ENCODE results near the gene LYST. TPM values are rescaled to one million over a fixed set of nuclear protein-coding genes. Genes with fewer than 3 reads are reported as not detected.

Gene LYST
- total and polyA plus RNA-seq, 10 of the 15 experiments (the other 5 are each of a cell fraction or from before 2014, with no cell fraction given) = 3.3 to 28.1 (median 5.6) TPM

GRCh38 chr1:235843461-235843961 lies 23.2 kb downstream of the LYST start (continued):
- TF ChIP-seq ZBTB11 (CRISPR knock-in tag; IDR thresholded peaks at IDR 0.05) = no peak
- no peak for TF ChIP-seq ATF7 (IDR thresholded peaks at IDR 0.05; ENCODE audit: low read depth)
- no peak for TF ChIP-seq MYB (IDR thresholded peaks at IDR 0.05; ENCODE audit: borderline replicate concordance, low read depth, low read length)

GRCh38 chr1:235841938-235842545 lies 24.7 kb downstream of the LYST start:
- no peaks in the 10 kb centered on the region for H4K20me1 ChIP-seq (ENCODE audit: control insufficient read depth, insufficient read depth)
- peak overlapping the region; percentile 46 for H3K4me2 ChIP-seq (ENCODE audit: control insufficient read depth, insufficient read depth)
- SMC1A ChIA-PET (ENCODE audit: uncharacterized antibody, unreplicated experiment) = interaction anchor here (0.6 to 7.9 kb wide), 40 partner anchors 10 to 537 kb away, joined by 3 to 97 read pairs (median 9); partner anchors contain the start of gene LYST
- H3K4me1 ChIP-seq (ENCODE audit: control insufficient read depth, insufficient read depth, low read length) = peaks cover 7% of the 10 kb centered on the region
- CTCF ChIA-PET = interaction anchor here (0.6 to 9.3 kb wide), 55 partner anchors 9 to 426 kb away, joined by 3 to 129 read pairs (median 8); partner anchors contain the start of genes B3GALNT2 and LYST
- peak overlapping the region; percentile 8; the same call in 1 of the 2 replicates for H3K4me3 ChIP-seq
- FAIRE-seq (peak; percentile 93), DNase-seq (ENCODE audit: low read depth, low spot score) (no peak), ATAC-seq (peak; percentile 82)
- peak overlapping the region; percentile 29 for H2AFZ ChIP-seq (ENCODE audit: control insufficient read depth, low read depth, low read length)
- no peak overlapping the region for H3K9ac ChIP-seq (ENCODE audit: control insufficient read depth, insufficient read depth, low read length)
- POLR2A ChIA-PET = interaction anchor here (1.4 to 3.7 kb wide), 6 partner anchors 10 to 337 kb away, joined by 4 to 23 read pairs (median 8); partner anchors contain the start of genes B3GALNT2 and LYST
- 0% methylated on average over 1 of the region's 1 CpG for WGBS (ENCODE audit: insufficient coverage, insufficient replicate concordance, low lambda C conversion rate, missing lambda C conversion rate)
- H3K27me3 ChIP-seq (replicated peaks in 1 of 2; ENCODE audit: control insufficient read depth in 2 of 2, insufficient read depth in 2 of 2, low read length in 1 of 2) = no peaks in the 10 kb centered on the region
- RAD21 ChIA-PET (ENCODE audit: unreplicated experiment) = interaction anchor here (0.6 to 4.8 kb wide), 44 partner anchors 10 to 557 kb away, joined by 3 to 68 read pairs (median 6); partner anchors contain the start of gene B3GALNT2
- H3K27ac ChIP-seq (ENCODE audit: control insufficient read depth, insufficient read depth) = peak overlapping the region; percentile 57
- no peaks in the 10 kb centered on the region for H3K36me3 ChIP-seq (ENCODE audit: control insufficient read depth in 2 of 2, insufficient read depth in 2 of 2, low read length in 1 of 2)
- intact Hi-C loops (cut with micrococcal nuclease; ENCODE audit: unreplicated experiment) (loop anchor here (2.0 to 5.0 kb wide), 3 partner anchors 129 to 340 kb away; partner anchors contain the start of genes B3GALNT2 and GNG4), in situ Hi-C loops (cut with MboI) (no loop called here)
- H3K9me3 ChIP-seq (replicated peaks; ENCODE audit: control insufficient read depth, insufficient read depth, low read length) = no peaks in the 10 kb centered on the region
- BruUV-seq (replicated peaks) = no TSS peak
- peaks cover 8% of the 10 kb centered on the region; the same call in 1 of the 2 replicates for H3K79me2 ChIP-seq (ENCODE audit: control insufficient read depth, insufficient read depth, low read length)
- TF ChIP-seq IKZF2 (IDR thresholded peaks at IDR 0.05) = peak in 1 of 2 experiments; percentile 13; a peak in 1 of 4 replicates
- TF ChIP-seq ATF7 (IDR thresholded peaks at IDR 0.05; ENCODE audit: low read depth) = peak; percentile 70
- peak; percentile 28; the same call in 1 of the 2 replicates for TF ChIP-seq NBN (IDR thresholded peaks at IDR 0.05)
- TF ChIP-seq EP300 (IDR thresholded peaks at IDR 0.05; ENCODE audit: borderline replicate concordance in 1 of 2, control insufficient read depth in 1 of 2, low read depth in 2 of 2, low read length in 2 of 2) = peak in 1 of 2 experiments; percentile 35; a peak in 1 of 4 replicates
- TF ChIP-seq PAX5 (IDR thresholded peaks at IDR 0.05; ENCODE audit: borderline replicate concordance, low read depth, low read length) = 0 out of 2 replicates have a peak, but pooled peaks have one; percentile 9
- no peak for TF ChIP-seq BMI1 (IDR thresholded peaks at IDR 0.05; ENCODE audit: borderline replicate concordance)
- TF ChIP-seq IRF4 (IDR thresholded peaks at IDR 0.05; ENCODE audit: low read depth, low read length) = peak; percentile 77; the same call in 1 of the 2 replicates
- TF ChIP-seq POU2F2 (IDR thresholded peaks at IDR 0.05; ENCODE audit: borderline replicate concordance, low read depth, low read length) = no peak
- TF ChIP-seq NFIC (IDR thresholded peaks at IDR 0.05; ENCODE audit: low read depth, low read length) = 0 out of 2 replicates have a peak, but pooled peaks have one; percentile 35
- peak; percentile 74; the same call in 1 of the 2 replicates for TF ChIP-seq SPI1 (IDR thresholded peaks at IDR 0.05; ENCODE audit: borderline replicate concordance, insufficient read depth, low read depth, low read length)
- peak; percentile 58; the same call in 1 of the 2 replicates for TF ChIP-seq ATF2 (IDR thresholded peaks at IDR 0.05; ENCODE audit: low read length)
- 0 out of 2 replicates have a peak, but pooled peaks have one; percentile 29 for TF ChIP-seq TCF12 (IDR thresholded peaks at IDR 0.05; ENCODE audit: low read depth, low read length)
